Uterus (tissue), 2 donors: ENCODE data around the gene ADAMTS2.

Experiments used
- POLR2A ChIP-seq, 2 donors: fragments of 450-650 bp; IDR thresholded peaks; one replicate each; pipeline ENCODE4 v1.6.1; 2016; ENCODE audit warnings: antibody characterized with exemption in 2 of 2, mild to moderate bottlenecking in 1 of 2, moderate library complexity in 1 of 2
- TF ChIP-seq, protein P1 (sequence below), 4 experiments: fragments of 200-600 bp in 2 of 4; fragments of 450-650 bp in 2 of 4; sonication (generic) in 2 of 4; IDR thresholded peaks; one replicate each; pipeline ENCODE4 v1.5.1; 2016 to 2019; ENCODE audit warnings: antibody characterized with exemption in 4 of 4, mild to moderate bottlenecking in 2 of 4, moderate library complexity in 1 of 4

DNA sequence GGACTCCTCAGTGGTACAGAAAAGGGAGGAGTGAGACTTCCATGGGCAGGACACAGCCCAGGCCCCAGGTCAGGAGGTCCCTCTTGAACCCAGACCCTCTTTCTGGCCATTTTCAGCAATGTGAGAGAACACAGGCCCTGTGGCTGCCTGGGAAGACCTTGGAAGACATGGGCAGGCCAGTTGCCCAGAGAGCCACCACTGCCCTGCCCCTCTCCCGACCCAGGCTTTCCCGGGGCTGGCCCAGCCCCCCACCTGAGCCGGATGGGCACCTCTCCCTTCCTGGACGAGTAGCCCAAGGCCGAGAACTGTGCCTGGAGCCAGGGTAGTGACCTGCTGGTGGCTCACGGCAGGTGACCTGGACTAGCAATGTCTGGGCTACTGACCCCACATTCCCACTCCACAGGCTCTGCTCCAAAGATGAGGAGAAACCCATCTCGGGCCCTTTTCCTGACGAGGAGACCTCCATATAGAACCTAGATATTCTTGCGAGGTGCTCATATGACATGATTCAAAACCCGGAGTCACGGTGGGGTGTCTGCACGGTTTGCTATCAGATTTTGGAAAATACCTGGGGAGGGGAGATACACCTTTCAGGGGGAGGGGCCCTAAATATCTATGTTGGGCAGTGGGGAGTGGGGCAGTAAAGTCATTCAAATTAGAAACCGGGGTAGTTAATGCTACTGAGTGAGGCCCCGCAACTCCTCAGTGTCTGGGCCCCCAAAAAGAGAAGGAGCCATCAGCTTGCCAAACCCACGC is 225.7 kb downstream of the ADAMTS2 start:
- TF ChIP-seq, protein P1, sequence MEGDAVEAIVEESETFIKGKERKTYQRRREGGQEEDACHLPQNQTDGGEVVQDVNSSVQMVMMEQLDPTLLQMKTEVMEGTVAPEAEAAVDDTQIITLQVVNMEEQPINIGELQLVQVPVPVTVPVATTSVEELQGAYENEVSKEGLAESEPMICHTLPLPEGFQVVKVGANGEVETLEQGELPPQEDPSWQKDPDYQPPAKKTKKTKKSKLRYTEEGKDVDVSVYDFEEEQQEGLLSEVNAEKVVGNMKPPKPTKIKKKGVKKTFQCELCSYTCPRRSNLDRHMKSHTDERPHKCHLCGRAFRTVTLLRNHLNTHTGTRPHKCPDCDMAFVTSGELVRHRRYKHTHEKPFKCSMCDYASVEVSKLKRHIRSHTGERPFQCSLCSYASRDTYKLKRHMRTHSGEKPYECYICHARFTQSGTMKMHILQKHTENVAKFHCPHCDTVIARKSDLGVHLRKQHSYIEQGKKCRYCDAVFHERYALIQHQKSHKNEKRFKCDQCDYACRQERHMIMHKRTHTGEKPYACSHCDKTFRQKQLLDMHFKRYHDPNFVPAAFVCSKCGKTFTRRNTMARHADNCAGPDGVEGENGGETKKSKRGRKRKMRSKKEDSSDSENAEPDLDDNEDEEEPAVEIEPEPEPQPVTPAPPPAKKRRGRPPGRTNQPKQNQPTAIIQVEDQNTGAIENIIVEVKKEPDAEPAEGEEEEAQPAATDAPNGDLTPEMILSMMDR (IDR thresholded peaks at IDR 0.05): no peak
- TF ChIP-seq POLR2A (IDR thresholded peaks at IDR 0.05): no peak
